Uterus (tissue), 2 donors: ENCODE results near the gene SLC25A22.

ENCODE experiments used
- CTCF ChIP-seq, 4 experiments: fragments of 200-600 bp in 2 of 4; fragments of 450-650 bp in 2 of 4; sonication (generic) in 2 of 4; IDR thresholded peaks; one replicate each; pipeline ENCODE4 v1.5.1; 2016 to 2019; ENCODE audit warnings: antibody characterized with exemption in 4 of 4, mild to moderate bottlenecking in 2 of 4, moderate library complexity in 1 of 4
- POLR2A ChIP-seq, 2 donors: fragments of 450-650 bp; IDR thresholded peaks; one replicate each; pipeline ENCODE4 v1.6.1; 2016; ENCODE audit warnings: antibody characterized with exemption in 2 of 2, mild to moderate bottlenecking in 1 of 2, moderate library complexity in 1 of 2

- TF ChIP-seq CTCF (IDR thresholded peaks at IDR 0.05) (no peak), POLR2A (IDR thresholded peaks at IDR 0.05) (no peak)
Measured at GRCh38 chr11:841981-842369, 43.9 kb upstream of the SLC25A22 start.
